Hepatocyte (in vitro differentiated cells): Measurements from ENCODE around the gene MEGF8.

Source experiments
- EZH2 ChIP-seq: fragments of 200-600 bp; sonication (generic); IDR thresholded peaks from 2 replicates; pipeline ENCODE4 v1.6.1; 2016; ENCODE audit warnings: antibody characterized with exemption, mild to moderate bottlenecking, borderline replicate concordance
- EZH2phosphoT487 ChIP-seq: fragments of 200-600 bp; sonication (generic); IDR thresholded peaks from one replicate; pipeline ENCODE4 v1.6.1; 2018; ENCODE audit warnings: antibody characterized with exemption, mild to moderate bottlenecking, low read depth, moderate library complexity; ENCODE audit not compliant: unreplicated experiment, severe bottlenecking
- TF ChIP-seq, protein P1 (sequence below): fragments of 200-600 bp; sonication (generic); IDR thresholded peaks from 2 replicates; pipeline ENCODE4 v1.5.1; 2016; ENCODE audit warnings: antibody characterized with exemption, mild to moderate bottlenecking; ENCODE audit not compliant: poor library complexity

- TF ChIP-seq, protein P1, sequence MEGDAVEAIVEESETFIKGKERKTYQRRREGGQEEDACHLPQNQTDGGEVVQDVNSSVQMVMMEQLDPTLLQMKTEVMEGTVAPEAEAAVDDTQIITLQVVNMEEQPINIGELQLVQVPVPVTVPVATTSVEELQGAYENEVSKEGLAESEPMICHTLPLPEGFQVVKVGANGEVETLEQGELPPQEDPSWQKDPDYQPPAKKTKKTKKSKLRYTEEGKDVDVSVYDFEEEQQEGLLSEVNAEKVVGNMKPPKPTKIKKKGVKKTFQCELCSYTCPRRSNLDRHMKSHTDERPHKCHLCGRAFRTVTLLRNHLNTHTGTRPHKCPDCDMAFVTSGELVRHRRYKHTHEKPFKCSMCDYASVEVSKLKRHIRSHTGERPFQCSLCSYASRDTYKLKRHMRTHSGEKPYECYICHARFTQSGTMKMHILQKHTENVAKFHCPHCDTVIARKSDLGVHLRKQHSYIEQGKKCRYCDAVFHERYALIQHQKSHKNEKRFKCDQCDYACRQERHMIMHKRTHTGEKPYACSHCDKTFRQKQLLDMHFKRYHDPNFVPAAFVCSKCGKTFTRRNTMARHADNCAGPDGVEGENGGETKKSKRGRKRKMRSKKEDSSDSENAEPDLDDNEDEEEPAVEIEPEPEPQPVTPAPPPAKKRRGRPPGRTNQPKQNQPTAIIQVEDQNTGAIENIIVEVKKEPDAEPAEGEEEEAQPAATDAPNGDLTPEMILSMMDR: no peak
- no peak for TF ChIP-seq EZH2
- TF ChIP-seq EZH2phosphoT487: no peak
Observed at GRCh38 chr19:42389899-42390298, 64.5 kb downstream of the MEGF8 start, which contains the start of gene CNFN.
